Spleen (tissue), 7 donors: ENCODE data around the gene CD69.

Source experiments
- CTCF ChIP-seq, 11 experiments: fragments of 200-600 bp in 7 of 11; fragments of 450-650 bp in 4 of 11; sonication (generic) in 4 of 11; IDR thresholded peaks in 8 of 11; conservative IDR thresholded peaks in 3 of 11; 1 replicate in 7 of 11; 2 replicates in 4 of 11; pipeline versions ENCODE4 v1.4.0 to v1.8.0; 2016 to 2021; ENCODE audit warnings: antibody characterized with exemption in 11 of 11, inconsistent platforms in 4 of 11, mild to moderate bottlenecking in 1 of 11
- POLR2A ChIP-seq, 3 donors: fragments of 450-650 bp; IDR thresholded peaks; one replicate each; pipeline ENCODE4 v1.5.1; 2017; ENCODE audit warnings: antibody characterized with exemption in 3 of 3, mild to moderate bottlenecking in 1 of 3
- donor health status: DM: no; HTN: no; CAD: no; lungs with moderate emphysema.
- donor health status: DM: no; HTN: no; CAD: no.
- donor health status: DM: no; HTN: no; CAD: no.

- TF ChIP-seq CTCF (IDR thresholded peaks at IDR 0.05 in 8 of 11, conservative IDR thresholded peaks at IDR 0.05 in 3 of 11) (no peak), POLR2A (IDR thresholded peaks at IDR 0.05) (no peak)
Observed at GRCh38 chr12:9731393-9731792, 29.3 kb downstream of the CD69 start.
